ENCODE data around the gene REEP5. TPM values are rescaled to one million over a fixed set of nuclear protein-coding genes. Genes with fewer than 3 reads are reported as not detected.

Gene REEP5
- total and polyA plus RNA-seq, 2 of the 4 experiments (the other 2 are of a cell fraction) = 49.3 to 82.0 TPM

DNA sequence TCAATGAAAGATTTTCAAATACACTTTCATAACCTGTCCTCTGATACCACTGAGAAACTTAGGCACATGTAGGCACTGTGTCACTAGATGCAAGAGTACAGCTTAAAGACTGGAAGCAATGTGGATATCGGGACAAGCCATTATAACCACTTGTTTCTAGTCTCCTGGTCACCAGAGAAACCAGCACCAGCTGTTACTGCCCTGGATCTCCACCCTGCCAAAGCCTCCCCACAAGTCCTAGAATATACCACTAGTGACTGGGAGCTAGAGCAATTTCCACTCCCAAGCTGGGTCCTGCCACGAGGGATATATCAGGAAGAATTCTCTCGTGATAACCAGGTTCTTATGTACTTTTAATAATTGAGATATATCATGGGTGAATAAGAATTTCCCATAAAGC lies 19.5 kb downstream of the REEP5 start:
- Histone ChIP-seq H3K27me3 (ENCODE audit: control insufficient read depth, insufficient read depth, low read length) (no peaks in the 10 kb centered on the region), H2BK15ac (ENCODE audit: low read depth, low read length) (no peak overlapping the region), H2BK5ac (ENCODE audit: low read depth, low read length, poor library complexity, severe bottlenecking) (no peak overlapping the region), H2BK20ac (ENCODE audit: low read depth, low read length) (no peak overlapping the region), H3K4ac (ENCODE audit: low read depth, low read length) (no peak overlapping the region), H3K27ac (ENCODE audit: insufficient read depth, low read length) (no peak overlapping the region), H2AFZ (replicated peaks; ENCODE audit: low read length, poor library complexity) (no peak overlapping the region), H2AK9ac (replicated peaks; ENCODE audit: low read depth, low read length, poor library complexity) (no peak overlapping the region), H4K20me1 (ENCODE audit: insufficient read depth, low read length) (peaks cover 10% of the 10 kb centered on the region), H3K9me3 (ENCODE audit: control insufficient read depth, insufficient read depth, low read length) (no peaks in the 10 kb centered on the region), H3K4me3 (ENCODE audit: insufficient read depth, low read depth, low read length) (no peak overlapping the region), H4K91ac (ENCODE audit: insufficient read depth, low read depth, low read length) (no peak overlapping the region), H3K9me1 (ENCODE audit: insufficient read depth, low read length) (peaks cover 4% of the 10 kb centered on the region; the same call in 1 of the 2 replicates), H3K23ac (ENCODE audit: low read depth, low read length) (no peak overlapping the region), H3K56ac (ENCODE audit: extremely low read depth, insufficient read depth, low read length) (no peak overlapping the region), H3K4me1 (ENCODE audit: control insufficient read depth, insufficient read depth, low read length) (no peaks in the 10 kb centered on the region), H3K4me2 (ENCODE audit: low read depth, low read length) (no peak overlapping the region), H3K18ac (ENCODE audit: low read depth, low read length) (no peak overlapping the region), H4K8ac (ENCODE audit: low read depth in 2 of 2, low read length in 2 of 2) (no peak overlapping the region), H2BK120ac (ENCODE audit: low read depth, low read length) (no peak overlapping the region), H3K14ac (replicated peaks; ENCODE audit: low read depth, low read length) (no peak overlapping the region), H3K36me3 (ENCODE audit: control insufficient read depth, insufficient read depth, low read length) (peaks cover 32% of the 10 kb centered on the region), H3K9ac (ENCODE audit: low read depth, low read length) (no peak overlapping the region), H4K5ac (ENCODE audit: low read depth, low read length) (no peak overlapping the region), H3K79me1 (ENCODE audit: low read depth in 1 of 2, low read length in 2 of 2) (peaks cover 36 to 45% of the 10 kb centered on the region in 2 experiments), H2AK5ac (ENCODE audit: low read depth, low read length) (no peak overlapping the region)
- CTCF ChIA-PET = interaction anchor here (0.7 kb wide), 2 partner anchors 68 to 93 kb away, joined by 5 read pairs; no protein-coding TSS in a partner anchor
- in situ Hi-C loops (cut with MboI; ENCODE audit: low sequenced_read_pairs) = no loop called here
- POLR2A ChIA-PET (ENCODE audit: unreplicated experiment) = no interaction called here
- intact Hi-C loops (cut with micrococcal nuclease) = no loop called here
- TF ChIP-seq RAD21 (IDR thresholded peaks at IDR 0.05; ENCODE audit: low read length) (no peak), BHLHE40 (IDR thresholded peaks at IDR 0.05; ENCODE audit: low read depth, low read length) (no peak), FOS (IDR thresholded peaks at IDR 0.05; ENCODE audit: low read depth, low read length) (no peak), RFX5 (IDR thresholded peaks at IDR 0.05; ENCODE audit: low read depth, low read length) (no peak), ELK1 (IDR thresholded peaks at IDR 0.05; ENCODE audit: borderline replicate concordance, low read depth, low read length) (no peak), MAFK (IDR thresholded peaks at IDR 0.05; ENCODE audit: low read depth, low read length) (no peak), MXI1 (IDR thresholded peaks at IDR 0.05; ENCODE audit: borderline replicate concordance, low read depth, low read length) (no peak), MAZ (IDR thresholded peaks at IDR 0.05; ENCODE audit: borderline replicate concordance, low read depth, low read length) (no peak), NFE2L2 (IDR thresholded peaks at IDR 0.05; ENCODE audit: low read depth, low read length) (no peak), POLR2A (IDR thresholded peaks at IDR 0.05; ENCODE audit: low read depth, low read length) (no peak), CEBPB (IDR thresholded peaks at IDR 0.05; ENCODE audit: low read depth, low read length) (no peak), SMC3 (IDR thresholded peaks at IDR 0.05; ENCODE audit: low read depth, low read length) (no peak), RCOR1 (IDR thresholded peaks at IDR 0.05; ENCODE audit: insufficient replicate concordance, low read length) (no peak)
- TF ChIP-seq, protein P1, sequence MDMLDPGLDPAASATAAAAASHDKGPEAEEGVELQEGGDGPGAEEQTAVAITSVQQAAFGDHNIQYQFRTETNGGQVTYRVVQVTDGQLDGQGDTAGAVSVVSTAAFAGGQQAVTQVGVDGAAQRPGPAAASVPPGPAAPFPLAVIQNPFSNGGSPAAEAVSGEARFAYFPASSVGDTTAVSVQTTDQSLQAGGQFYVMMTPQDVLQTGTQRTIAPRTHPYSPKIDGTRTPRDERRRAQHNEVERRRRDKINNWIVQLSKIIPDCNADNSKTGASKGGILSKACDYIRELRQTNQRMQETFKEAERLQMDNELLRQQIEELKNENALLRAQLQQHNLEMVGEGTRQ (IDR thresholded peaks at IDR 0.05; ENCODE audit: low read depth, low read length) = no peak
- TF ChIP-seq, protein P2, sequence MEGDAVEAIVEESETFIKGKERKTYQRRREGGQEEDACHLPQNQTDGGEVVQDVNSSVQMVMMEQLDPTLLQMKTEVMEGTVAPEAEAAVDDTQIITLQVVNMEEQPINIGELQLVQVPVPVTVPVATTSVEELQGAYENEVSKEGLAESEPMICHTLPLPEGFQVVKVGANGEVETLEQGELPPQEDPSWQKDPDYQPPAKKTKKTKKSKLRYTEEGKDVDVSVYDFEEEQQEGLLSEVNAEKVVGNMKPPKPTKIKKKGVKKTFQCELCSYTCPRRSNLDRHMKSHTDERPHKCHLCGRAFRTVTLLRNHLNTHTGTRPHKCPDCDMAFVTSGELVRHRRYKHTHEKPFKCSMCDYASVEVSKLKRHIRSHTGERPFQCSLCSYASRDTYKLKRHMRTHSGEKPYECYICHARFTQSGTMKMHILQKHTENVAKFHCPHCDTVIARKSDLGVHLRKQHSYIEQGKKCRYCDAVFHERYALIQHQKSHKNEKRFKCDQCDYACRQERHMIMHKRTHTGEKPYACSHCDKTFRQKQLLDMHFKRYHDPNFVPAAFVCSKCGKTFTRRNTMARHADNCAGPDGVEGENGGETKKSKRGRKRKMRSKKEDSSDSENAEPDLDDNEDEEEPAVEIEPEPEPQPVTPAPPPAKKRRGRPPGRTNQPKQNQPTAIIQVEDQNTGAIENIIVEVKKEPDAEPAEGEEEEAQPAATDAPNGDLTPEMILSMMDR (conservative IDR thresholded peaks at IDR 0.05; ENCODE audit: low read depth, low read length) = no peak
- ATAC-seq (ENCODE audit: low read depth) (no peak), DNase-seq (no peak)
- dilution Hi-C loops (cut with HindIII; ENCODE audit: low sequenced_read_pairs, unreplicated experiment) = no loop called here
- BruUV-seq (replicated peaks) = no TSS peak
- WGBS, 2 experiments (ENCODE audit: extremely low coverage in 2 of 2, insufficient read length in 1 of 2) = no CpG with 5 or more reads among the region's 3 CpGs
